K562 (cell line): ENCODE data around the gene PAQR6.

Experiments used
- CHD4 ChIP-seq: fragments of 200-600 bp; sonication (generic); IDR thresholded peaks from 3 replicates; pipeline ENCODE4 v1.6.1; 2012; ENCODE audit warnings: low read depth, mild to moderate bottlenecking, mixed read lengths, low read length, inconsistent platforms; ENCODE audit not compliant: insufficient read depth, insufficient replicate concordance, poor library complexity, severe bottlenecking
- FOXP1 ChIP-seq: sonication (generic); formaldehyde crosslinking; IDR thresholded peaks from 2 replicates; pipeline ENCODE4 v1.8.0; 2022; ENCODE audit warnings: mild to moderate bottlenecking, missing genetic modification reagents
- L3MBTL2 ChIP-seq: fragments of 450-650 bp; IDR thresholded peaks from 2 replicates; pipeline ENCODE4 v1.6.1; 2016; ENCODE audit warnings: mild to moderate bottlenecking, moderate library complexity
- NKRF ChIP-seq: fragments of 450-650 bp; IDR thresholded peaks from 2 replicates; pipeline ENCODE4 v1.6.1; 2016; ENCODE audit warnings: borderline replicate concordance
- POLR2A ChIP-seq: fragments of 450-650 bp; conservative IDR thresholded peaks from 2 replicates; pipeline ENCODE4 v1.6.1; 2016
- RCOR1 ChIP-seq, 2 experiments: IDR thresholded peaks; 2 replicates each; pipeline ENCODE4 v1.6.1; 2012; ENCODE audit warnings: low read depth in 2 of 2, low read length in 2 of 2, borderline replicate concordance in 1 of 2, improper control_type of control experiment in 1 of 2
- SMAD3 ChIP-seq: fragments of 450-650 bp; formaldehyde crosslinking; conservative IDR thresholded peaks from 2 replicates; pipeline ENCODE4 v1.4.0; 2020; ENCODE audit warnings: mild to moderate bottlenecking
- ZNF140 ChIP-seq: fragments of 250-450 bp; sonication (Bioruptor Pico); IDR thresholded peaks from 2 replicates; pipeline ENCODE4 v1.8.0; 2021; ENCODE audit warnings: moderate library complexity, mild to moderate bottlenecking, inconsistent platforms
- ZNF263 ChIP-seq: sonication (generic); formaldehyde crosslinking; IDR thresholded peaks from 2 replicates; pipeline ENCODE4 v1.8.0; 2022; ENCODE audit warnings: mild to moderate bottlenecking, missing genetic modification reagents, borderline replicate concordance
- TF ChIP-seq, protein P1 (sequence below), 3 experiments: IDR thresholded peaks in 2 of 3; conservative IDR thresholded peaks in 1 of 3; 2 replicates each; pipeline ENCODE4 v1.5.1; 2011 to 2012; ENCODE audit warnings: low read length in 3 of 3, mild to moderate bottlenecking in 3 of 3, control low read depth in 2 of 3, improper control_type of control experiment in 1 of 3, inconsistent platforms in 1 of 3, low read depth in 1 of 3, mixed read lengths in 1 of 3, moderate library complexity in 1 of 3; ENCODE audit not compliant: insufficient read depth in 2 of 3
- TF ChIP-seq, protein P2 (sequence below): fragments of 450-650 bp; conservative IDR thresholded peaks from 2 replicates; pipeline ENCODE4 v1.6.1; 2016; ENCODE audit warnings: missing genetic modification characterization, low read depth, mild to moderate bottlenecking, control low read depth, missing compliant biosample characterization

GRCh38 chr1:156241311-156241811 lies 6.5 kb downstream of the PAQR6 start:
- no peak for TF ChIP-seq L3MBTL2
- TF ChIP-seq RCOR1 (IDR thresholded peaks at IDR 0.05; ENCODE audit: borderline replicate concordance in 1 of 2, low read depth in 2 of 2, low read length in 2 of 2) = no peak
- TF ChIP-seq, protein P1, sequence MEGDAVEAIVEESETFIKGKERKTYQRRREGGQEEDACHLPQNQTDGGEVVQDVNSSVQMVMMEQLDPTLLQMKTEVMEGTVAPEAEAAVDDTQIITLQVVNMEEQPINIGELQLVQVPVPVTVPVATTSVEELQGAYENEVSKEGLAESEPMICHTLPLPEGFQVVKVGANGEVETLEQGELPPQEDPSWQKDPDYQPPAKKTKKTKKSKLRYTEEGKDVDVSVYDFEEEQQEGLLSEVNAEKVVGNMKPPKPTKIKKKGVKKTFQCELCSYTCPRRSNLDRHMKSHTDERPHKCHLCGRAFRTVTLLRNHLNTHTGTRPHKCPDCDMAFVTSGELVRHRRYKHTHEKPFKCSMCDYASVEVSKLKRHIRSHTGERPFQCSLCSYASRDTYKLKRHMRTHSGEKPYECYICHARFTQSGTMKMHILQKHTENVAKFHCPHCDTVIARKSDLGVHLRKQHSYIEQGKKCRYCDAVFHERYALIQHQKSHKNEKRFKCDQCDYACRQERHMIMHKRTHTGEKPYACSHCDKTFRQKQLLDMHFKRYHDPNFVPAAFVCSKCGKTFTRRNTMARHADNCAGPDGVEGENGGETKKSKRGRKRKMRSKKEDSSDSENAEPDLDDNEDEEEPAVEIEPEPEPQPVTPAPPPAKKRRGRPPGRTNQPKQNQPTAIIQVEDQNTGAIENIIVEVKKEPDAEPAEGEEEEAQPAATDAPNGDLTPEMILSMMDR (IDR thresholded peaks at IDR 0.05 in 2 of 3, conservative IDR thresholded peaks at IDR 0.05 in 1 of 3; ENCODE audit: insufficient read depth in 2 of 3, low read depth in 1 of 3, low read length in 3 of 3) = no peak
- no peak for TF ChIP-seq FOXP1 (CRISPR knock-in tag)
- no peak for TF ChIP-seq NKRF
- no peak for TF ChIP-seq ZNF263 (CRISPR knock-in tag)
- no peak for TF ChIP-seq SMAD3 (CRISPR knock-in tag)
- 0 out of 2 replicates have a peak, but pooled peaks have one; percentile 37 for TF ChIP-seq POLR2A
- TF ChIP-seq, protein P2, sequence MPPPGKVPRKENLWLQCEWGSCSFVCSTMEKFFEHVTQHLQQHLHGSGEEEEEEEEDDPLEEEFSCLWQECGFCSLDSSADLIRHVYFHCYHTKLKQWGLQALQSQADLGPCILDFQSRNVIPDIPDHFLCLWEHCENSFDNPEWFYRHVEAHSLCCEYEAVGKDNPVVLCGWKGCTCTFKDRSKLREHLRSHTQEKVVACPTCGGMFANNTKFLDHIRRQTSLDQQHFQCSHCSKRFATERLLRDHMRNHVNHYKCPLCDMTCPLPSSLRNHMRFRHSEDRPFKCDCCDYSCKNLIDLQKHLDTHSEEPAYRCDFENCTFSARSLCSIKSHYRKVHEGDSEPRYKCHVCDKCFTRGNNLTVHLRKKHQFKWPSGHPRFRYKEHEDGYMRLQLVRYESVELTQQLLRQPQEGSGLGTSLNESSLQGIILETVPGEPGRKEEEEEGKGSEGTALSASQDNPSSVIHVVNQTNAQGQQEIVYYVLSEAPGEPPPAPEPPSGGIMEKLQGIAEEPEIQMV (tag) = no peak
- no peak for TF ChIP-seq ZNF140 (CRISPR knock-in tag)
- TF ChIP-seq CHD4 = no peak
